Measurements from ENCODE around the gene OSBPL8.

Gene OSBPL8

GRCh38 chr12:76464631-76465166 lies 94.9 kb downstream of the OSBPL8 start:
- no peak for DNase-seq

GRCh38 chr12:76462668-76463224 lies 96.8 kb downstream of the OSBPL8 start:
- no peak for DNase-seq

GRCh38 chr12:76460807-76461206 lies 98.8 kb downstream of the OSBPL8 start:
- no peak for DNase-seq

GRCh38 chr12:76457818-76458217 lies 101.8 kb downstream of the OSBPL8 start:
- no peak for DNase-seq

DNA sequence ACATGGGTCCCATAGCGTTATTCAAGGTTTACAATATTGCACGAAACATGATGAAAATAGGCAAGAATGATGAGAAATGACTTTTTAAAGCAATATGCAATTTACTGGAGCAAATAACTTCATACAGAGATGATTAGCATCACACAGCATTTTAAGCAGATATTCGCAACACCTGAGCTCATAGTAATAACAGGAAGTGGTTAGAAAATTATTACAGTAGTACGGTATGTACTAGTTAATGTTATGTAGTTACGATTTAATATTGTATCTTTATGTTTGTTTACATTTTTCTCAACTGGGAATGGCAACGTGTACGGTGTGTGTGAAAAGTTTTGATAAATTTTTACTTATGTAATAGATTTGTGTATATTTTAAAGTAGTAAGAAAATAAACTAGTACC lies 102.6 kb downstream of the OSBPL8 start:
- DNase-seq: no peak

DNA sequence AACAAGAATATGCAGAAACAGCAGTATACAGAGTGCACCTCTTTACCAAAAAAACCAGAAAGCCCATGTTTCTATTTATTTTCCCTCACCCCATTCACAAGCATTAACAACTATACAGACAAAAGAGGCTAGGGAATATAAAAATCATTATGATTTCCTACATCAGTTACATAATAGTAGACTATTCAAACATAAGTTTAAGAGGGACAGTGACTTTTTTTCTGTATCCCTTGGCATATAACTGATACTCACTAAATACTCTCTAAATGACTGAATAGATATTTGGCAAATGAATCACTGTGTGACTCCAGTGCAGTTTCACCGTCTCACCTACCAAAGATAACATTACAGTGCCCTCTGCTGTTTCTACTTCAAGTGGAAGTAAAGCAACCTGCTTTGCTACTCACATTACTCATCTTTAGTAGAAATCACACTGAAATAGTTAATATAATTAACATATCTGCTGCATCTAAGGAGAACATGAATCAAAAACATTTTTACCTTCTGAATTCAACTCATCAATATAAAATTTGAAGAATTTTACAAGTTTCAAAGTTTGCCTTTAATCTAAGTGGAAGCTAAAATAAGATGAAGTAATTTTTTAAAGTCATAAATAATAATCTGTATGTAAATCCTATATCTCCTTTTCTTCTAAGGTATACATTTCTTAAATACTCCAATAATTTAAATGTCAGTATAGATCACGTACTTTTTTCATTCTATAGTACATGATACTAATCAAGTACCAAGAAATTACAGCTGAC lies 103.8 kb downstream of the OSBPL8 start:
- DNase-seq: peak; percentile 9

- DNase-seq: no peak
These were observed 108.0 kb downstream of the OSBPL8 start for GRCh38 chr12:76451528-76451927.

GRCh38 chr12:76450690-76451089 lies 108.9 kb downstream of the OSBPL8 start:
- no peak for DNase-seq

DNA sequence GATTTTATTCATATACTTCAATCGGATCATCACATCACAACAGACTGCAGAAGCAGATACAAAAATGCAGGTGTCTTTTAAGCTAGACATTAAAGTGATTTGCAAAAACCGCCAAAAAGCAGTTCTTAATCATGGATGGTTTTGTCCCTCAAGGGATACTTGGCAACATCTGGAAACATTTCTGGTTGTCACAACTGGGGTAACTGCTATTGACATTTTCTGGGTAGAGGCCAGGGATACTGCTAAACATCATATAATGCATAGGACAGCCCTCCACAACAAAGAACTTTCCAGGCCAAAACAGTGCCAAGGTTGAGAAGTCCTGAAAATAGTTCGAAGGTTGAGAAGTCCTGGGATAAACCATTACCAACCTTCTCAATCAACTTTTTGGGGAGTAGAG lies 109.6 kb downstream of the OSBPL8 start:
- no peak for DNase-seq

GRCh38 chr12:76449583-76449982 lies 110.0 kb downstream of the OSBPL8 start:
- DNase-seq: no peak

DNA sequence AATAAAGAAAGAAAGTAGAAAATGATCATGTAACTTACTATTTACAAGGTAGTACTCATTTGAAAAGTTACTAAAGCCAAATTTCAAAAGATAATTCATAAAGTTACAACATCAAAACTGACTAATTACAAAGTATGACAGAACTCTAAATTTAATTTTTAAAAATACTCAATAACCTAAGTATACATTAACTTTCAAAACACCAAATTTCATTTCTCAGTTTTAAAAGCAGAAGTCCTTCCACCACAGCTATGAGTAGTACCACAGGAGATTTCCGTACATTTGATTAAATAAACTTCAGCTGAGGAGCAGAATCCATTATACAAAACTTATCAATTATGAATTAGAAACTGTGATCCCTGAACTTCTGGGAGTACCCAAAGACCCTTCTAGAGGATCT lies 110.6 kb downstream of the OSBPL8 start:
- DNase-seq: no peak

DNA sequence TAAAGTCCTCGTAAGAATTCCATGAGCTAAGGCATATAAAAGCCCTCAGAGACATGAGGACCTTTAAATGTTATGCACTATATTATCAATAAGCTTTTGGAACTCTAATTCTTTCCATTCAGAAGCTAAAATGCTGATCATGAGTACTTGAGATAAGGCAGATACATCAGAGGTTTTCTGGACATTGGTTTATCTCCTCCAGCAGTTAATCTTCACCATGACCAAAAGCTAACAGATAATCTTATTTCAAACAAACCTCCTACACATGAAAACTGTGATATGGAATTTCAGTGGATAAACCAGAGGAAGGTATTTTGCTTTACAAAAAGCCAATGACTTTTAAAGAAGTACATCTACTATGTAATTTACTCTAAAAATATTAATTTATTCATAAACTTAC lies 113.5 kb downstream of the OSBPL8 start:
- DNase-seq: no peak

- no peak for DNase-seq
These were observed 114.1 kb downstream of the OSBPL8 start for GRCh38 chr12:76445462-76445861.

- no peak for DNase-seq
These were observed 115.1 kb downstream of the OSBPL8 start for GRCh38 chr12:76444408-76444984.

DNA sequence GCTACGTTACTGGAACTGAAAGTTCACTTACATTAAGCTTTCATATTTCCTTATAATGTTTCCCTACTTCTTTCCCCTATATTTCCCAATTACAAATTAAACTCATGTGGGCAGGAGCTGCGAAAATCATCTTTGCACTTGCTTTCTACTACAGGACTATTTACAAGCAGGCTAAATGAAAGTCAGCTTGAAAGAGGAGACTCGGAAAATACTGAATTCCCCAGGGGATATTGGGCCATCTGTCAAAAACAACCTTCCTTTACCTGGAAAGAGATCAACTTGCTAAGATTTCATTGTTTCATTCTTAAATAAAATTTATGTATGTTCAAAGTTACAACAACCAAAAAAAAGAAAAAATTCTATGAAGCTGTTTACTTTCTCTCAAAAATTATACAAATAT lies 118.6 kb downstream of the OSBPL8 start:
- DNase-seq: no peak

GRCh38 chr12:76432733-76433132 lies 126.8 kb downstream of the OSBPL8 start:
- DNase-seq: no peak

GRCh38 chr12:76428117-76428516 lies 131.5 kb downstream of the OSBPL8 start:
- DNase-seq: no peak

- DNase-seq: no peak
These were observed 133.4 kb downstream of the OSBPL8 start for GRCh38 chr12:76426160-76426559.

GRCh38 chr12:76424941-76425340 lies 134.6 kb downstream of the OSBPL8 start:
- DNase-seq: no peak

DNA sequence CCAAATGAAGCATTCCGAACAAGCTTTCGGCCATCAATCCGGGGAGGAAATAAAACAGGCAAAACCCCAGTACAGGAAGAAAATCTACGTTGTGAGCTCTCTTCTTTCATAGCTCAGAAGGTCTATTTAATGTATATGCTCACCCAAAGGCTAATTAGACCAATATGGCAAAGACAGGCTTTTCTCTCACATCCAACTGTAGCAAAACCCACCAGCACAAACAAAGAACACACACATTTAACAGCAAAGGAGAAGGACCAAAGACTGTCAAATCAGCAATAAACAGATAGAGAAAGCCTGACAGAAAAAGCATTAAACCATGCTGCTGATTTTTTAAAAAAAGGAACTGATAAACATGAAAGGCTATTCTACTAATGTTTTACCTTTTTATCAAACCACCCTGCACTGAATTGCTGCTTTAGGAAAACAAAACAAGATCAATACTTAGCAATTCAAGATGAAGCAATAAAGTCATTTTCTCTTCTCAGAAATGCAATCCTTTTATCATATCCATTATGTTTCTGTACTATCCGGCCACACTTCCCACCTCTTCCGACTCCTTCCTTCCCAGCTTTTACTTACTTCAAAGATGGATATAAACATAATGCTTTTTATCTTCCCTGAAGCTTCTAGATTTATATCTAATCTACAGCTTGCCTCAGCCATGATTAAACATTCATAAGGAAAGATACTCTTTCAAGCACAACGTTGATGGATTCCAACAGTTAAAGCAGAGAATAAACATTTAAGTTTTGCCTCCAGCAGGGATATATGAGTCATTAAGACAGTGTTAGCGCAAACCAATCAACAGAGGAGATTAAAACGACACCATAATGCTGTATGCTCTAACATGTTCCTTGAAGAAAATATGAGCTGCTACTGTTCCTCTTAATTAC lies 136.8 kb downstream of the OSBPL8 start:
- DNase-seq: no peak

- no peak for DNase-seq
These were observed 137.4 kb downstream of the OSBPL8 start for GRCh38 chr12:76422154-76422542.

- no peak for DNase-seq
These were observed 138.5 kb downstream of the OSBPL8 start for GRCh38 chr12:76421046-76421445.

GRCh38 chr12:76420222-76420621 lies 139.3 kb downstream of the OSBPL8 start:
- no peak for DNase-seq

Data from effector CD4-positive, alpha-beta T cell (primary cell).